PC-3 (cell line): Measurements from ENCODE around the gene GAB2.

ENCODE experiments used
- EZH2phosphoT487 ChIP-seq: fragments of 300-600 bp; sonication (generic); IDR thresholded peaks from 2 replicates; pipeline ENCODE4 v1.6.1; 2018; ENCODE audit warnings: mild to moderate bottlenecking, antibody characterized with exemption, low read length, borderline replicate concordance
- TF ChIP-seq, protein P1 (sequence below): fragments of 300-600 bp; sonication (generic); conservative IDR thresholded peaks from 2 replicates; pipeline ENCODE4 v1.5.1; 2017; ENCODE audit warnings: antibody characterized with exemption, low read depth, mild to moderate bottlenecking, low read length

DNA sequence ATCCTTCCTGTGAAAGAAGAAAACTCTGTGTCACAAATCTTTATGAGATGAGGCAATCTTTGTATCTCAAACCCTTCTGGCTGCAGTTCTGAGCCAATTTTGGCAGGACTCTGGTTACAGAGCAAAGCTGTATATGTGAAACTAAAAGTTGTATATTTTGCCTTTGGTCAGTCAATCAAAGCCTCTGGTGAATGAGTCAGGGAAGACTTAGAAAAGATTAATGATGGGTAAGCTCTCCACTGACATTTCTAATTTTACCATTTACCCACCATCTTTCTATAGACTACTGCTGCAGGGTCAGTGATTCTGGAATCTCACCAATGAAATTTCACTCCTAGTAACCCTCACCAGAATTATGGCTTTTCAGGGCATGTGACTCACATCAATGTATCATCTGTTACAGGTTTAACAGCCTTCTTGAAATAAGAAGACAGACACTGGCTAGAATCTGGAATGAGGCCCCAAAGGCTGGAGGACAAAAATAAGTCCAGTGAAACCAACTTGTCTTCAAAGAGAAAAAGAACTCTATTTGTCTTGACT, 185.6 kb downstream of the GAB2 start:
- TF ChIP-seq, protein P1, sequence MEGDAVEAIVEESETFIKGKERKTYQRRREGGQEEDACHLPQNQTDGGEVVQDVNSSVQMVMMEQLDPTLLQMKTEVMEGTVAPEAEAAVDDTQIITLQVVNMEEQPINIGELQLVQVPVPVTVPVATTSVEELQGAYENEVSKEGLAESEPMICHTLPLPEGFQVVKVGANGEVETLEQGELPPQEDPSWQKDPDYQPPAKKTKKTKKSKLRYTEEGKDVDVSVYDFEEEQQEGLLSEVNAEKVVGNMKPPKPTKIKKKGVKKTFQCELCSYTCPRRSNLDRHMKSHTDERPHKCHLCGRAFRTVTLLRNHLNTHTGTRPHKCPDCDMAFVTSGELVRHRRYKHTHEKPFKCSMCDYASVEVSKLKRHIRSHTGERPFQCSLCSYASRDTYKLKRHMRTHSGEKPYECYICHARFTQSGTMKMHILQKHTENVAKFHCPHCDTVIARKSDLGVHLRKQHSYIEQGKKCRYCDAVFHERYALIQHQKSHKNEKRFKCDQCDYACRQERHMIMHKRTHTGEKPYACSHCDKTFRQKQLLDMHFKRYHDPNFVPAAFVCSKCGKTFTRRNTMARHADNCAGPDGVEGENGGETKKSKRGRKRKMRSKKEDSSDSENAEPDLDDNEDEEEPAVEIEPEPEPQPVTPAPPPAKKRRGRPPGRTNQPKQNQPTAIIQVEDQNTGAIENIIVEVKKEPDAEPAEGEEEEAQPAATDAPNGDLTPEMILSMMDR: no peak
- TF ChIP-seq EZH2phosphoT487: no peak
